Uterus (tissue), 2 donors: ENCODE data around the gene ZNF628.

ENCODE experiments used
- CTCF ChIP-seq, 4 experiments: fragments of 200-600 bp in 2 of 4; fragments of 450-650 bp in 2 of 4; sonication (generic) in 2 of 4; IDR thresholded peaks; one replicate each; pipeline ENCODE4 v1.5.1; 2016 to 2019; ENCODE audit warnings: antibody characterized with exemption in 4 of 4, mild to moderate bottlenecking in 2 of 4, moderate library complexity in 1 of 4
- POLR2A ChIP-seq, 2 donors: fragments of 450-650 bp; IDR thresholded peaks; one replicate each; pipeline ENCODE4 v1.6.1; 2016; ENCODE audit warnings: antibody characterized with exemption in 2 of 2, mild to moderate bottlenecking in 1 of 2, moderate library complexity in 1 of 2

GRCh38 chr19:55446060-55446459 is 30.4 kb upstream of the ZNF628 start:
- no peak for TF ChIP-seq CTCF (IDR thresholded peaks at IDR 0.05)
- no peak for TF ChIP-seq POLR2A (IDR thresholded peaks at IDR 0.05)
